H9 (cell line): ENCODE results near the gene AHNAK. TPM values are rescaled to one million over a fixed set of nuclear protein-coding genes. Genes with fewer than 3 reads are reported as not detected.

ENCODE experiments used
- DNase-seq: peaks from one replicate; pipeline ENCODE4 v3.0.0-alpha.2; 2017
- H2AFZ ChIP-seq: one replicate; pipeline ENCODE4 v1.6.1; 2013; ENCODE audit warnings: mild to moderate bottlenecking, low read length, control low read depth, moderate library complexity
- H2AK5ac ChIP-seq: 2 replicates; pipeline ENCODE4 v1.6.1; 2013; ENCODE audit warnings: low read length, control low read depth, mixed read lengths; ENCODE audit not compliant: insufficient read length
- H2BK120ac ChIP-seq: one replicate; pipeline ENCODE4 v1.6.1; 2013; ENCODE audit warnings: low read depth, mild to moderate bottlenecking, low read length, control low read depth, inconsistent platforms; ENCODE audit not compliant: poor library complexity, severe bottlenecking
- H2BK12ac ChIP-seq: 2 replicates; pipeline ENCODE4 v1.6.1; 2013; ENCODE audit warnings: low read length, control low read depth, mixed read lengths, low read depth; ENCODE audit not compliant: insufficient read length
- H2BK15ac ChIP-seq: 2 replicates; pipeline ENCODE4 v1.6.1; 2013; ENCODE audit warnings: low read depth, low read length, control low read depth
- H2BK20ac ChIP-seq: one replicate; pipeline ENCODE4 v1.6.1; 2013; ENCODE audit warnings: low read depth, mild to moderate bottlenecking, low read length, control low read depth, inconsistent platforms; ENCODE audit not compliant: poor library complexity, severe bottlenecking
- H2BK5ac ChIP-seq: 2 replicates; pipeline ENCODE4 v1.6.1; 2013; ENCODE audit warnings: low read length, control low read depth, mixed read lengths; ENCODE audit not compliant: insufficient read length
- H3K14ac ChIP-seq: 2 replicates; pipeline ENCODE4 v1.6.1; 2013; ENCODE audit warnings: low read length, control low read depth; ENCODE audit not compliant: insufficient read depth
- H3K18ac ChIP-seq: 2 replicates; pipeline ENCODE4 v1.6.1; 2013; ENCODE audit warnings: low read depth, mild to moderate bottlenecking, mixed read lengths, low read length, control low read depth; ENCODE audit not compliant: insufficient read length
- H3K23ac ChIP-seq: 2 replicates; pipeline ENCODE4 v1.6.1; 2013; ENCODE audit warnings: low read length, control low read depth, mixed read lengths, low read depth; ENCODE audit not compliant: insufficient read length
- H3K23me2 ChIP-seq: 2 replicates; pipeline ENCODE4 v1.6.1; 2013; ENCODE audit warnings: low read depth, mild to moderate bottlenecking, mixed read lengths, low read length, control low read depth; ENCODE audit not compliant: insufficient read length, poor library complexity, severe bottlenecking
- H3K27ac ChIP-seq: 2 replicates; pipeline ENCODE4 v1.5.1; 2013; ENCODE audit warnings: low read length, control low read depth, mixed read lengths, low read depth; ENCODE audit not compliant: insufficient read length
- H3K27me3 ChIP-seq: 2 replicates; pipeline ENCODE4 v1.6.1; 2013; ENCODE audit warnings: low read length, control low read depth, inconsistent platforms; ENCODE audit not compliant: insufficient read depth
- H3K4ac ChIP-seq: 2 replicates; pipeline ENCODE4 v1.6.1; 2013; ENCODE audit warnings: low read depth, mild to moderate bottlenecking, control low read depth, inconsistent platforms, low read length, moderate library complexity
- H3K4me1 ChIP-seq: 2 replicates; pipeline ENCODE4 v1.6.1; 2013; ENCODE audit warnings: low read length, control low read depth, inconsistent platforms; ENCODE audit not compliant: insufficient read depth
- H3K4me2 ChIP-seq: 2 replicates; pipeline ENCODE4 v1.6.1; 2013; ENCODE audit warnings: low read length, control low read depth, mixed read lengths; ENCODE audit not compliant: insufficient read length, insufficient read depth
- H3K56ac ChIP-seq: 2 replicates; pipeline ENCODE4 v1.6.1; 2013; ENCODE audit warnings: low read depth, mild to moderate bottlenecking, mixed read lengths, low read length, control low read depth; ENCODE audit not compliant: insufficient read length
- H3K79me1 ChIP-seq: 2 replicates; pipeline ENCODE4 v1.6.1; 2013; ENCODE audit warnings: low read depth, mild to moderate bottlenecking, moderate library complexity, low read length, control low read depth, inconsistent platforms; ENCODE audit not compliant: insufficient read depth, poor library complexity, severe bottlenecking
- H3K79me2 ChIP-seq: 2 replicates; pipeline ENCODE4 v1.6.1; 2013; ENCODE audit warnings: low read length, control low read depth, inconsistent platforms; ENCODE audit not compliant: insufficient read depth
- H3K9ac ChIP-seq: 2 replicates; pipeline ENCODE4 v1.6.1; 2013; ENCODE audit warnings: low read length, control low read depth, mixed read lengths; ENCODE audit not compliant: insufficient read length; ENCODE audit errors: extremely low read depth
- H3K9me3 ChIP-seq: one replicate; pipeline ENCODE4 v1.6.1; 2013; ENCODE audit warnings: low read depth, low read length, inconsistent platforms; ENCODE audit not compliant: control insufficient read depth
- H3T11ph ChIP-seq: one replicate; pipeline ENCODE4 v1.6.1; 2013; ENCODE audit warnings: mild to moderate bottlenecking, low read length, control low read depth, inconsistent platforms
- H4K20me1 ChIP-seq: one replicate; pipeline ENCODE4 v1.6.1; 2013; ENCODE audit not compliant: control insufficient read depth, insufficient read length, insufficient read depth
- H4K5ac ChIP-seq: 2 replicates; pipeline ENCODE4 v1.6.1; 2013; ENCODE audit warnings: low read depth, mild to moderate bottlenecking, mixed read lengths, low read length, control low read depth; ENCODE audit not compliant: insufficient read length
- H4K8ac ChIP-seq: replicated peaks from 2 replicates; pipeline ENCODE4 v1.6.1; 2013; ENCODE audit warnings: low read length, control low read depth, mixed read lengths, low read depth; ENCODE audit not compliant: insufficient read length
- H4K91ac ChIP-seq: 2 replicates; pipeline ENCODE4 v1.6.1; 2013; ENCODE audit warnings: low read depth, mild to moderate bottlenecking, moderate library complexity, mixed read lengths, low read length, control low read depth; ENCODE audit not compliant: insufficient read length
- H3K27ac Mint-ChIP-seq, 3 experiments: 2 replicates in 2 of 3; 3 replicates in 1 of 3; pipeline ENCODE4 v1.8.0; 2020 to 2021; ENCODE audit warnings: mixed read lengths in 3 of 3, mild to moderate bottlenecking in 1 of 3, moderate library complexity in 1 of 3
- H3K27me3 Mint-ChIP-seq: 2 replicates; pipeline ENCODE4 v1.8.0; 2021; ENCODE audit warnings: low read depth, mild to moderate bottlenecking, moderate library complexity, mixed read lengths
- H3K36me3 Mint-ChIP-seq, 3 experiments: 2 replicates in 2 of 3; 3 replicates in 1 of 3; pipeline ENCODE4 v1.8.0; 2020 to 2021; ENCODE audit warnings: low read depth in 3 of 3, mixed read lengths in 3 of 3; ENCODE audit not compliant: insufficient read depth in 1 of 3
- H3K4me1 Mint-ChIP-seq, 2 experiments: 2 replicates each; pipeline ENCODE4 v1.8.0; 2020; ENCODE audit warnings: mixed read lengths in 2 of 2
- H3K4me3 Mint-ChIP-seq, 2 experiments: 2 replicates in 1 of 2; 3 replicates in 1 of 2; pipeline ENCODE4 v1.8.0; 2020 to 2021; ENCODE audit warnings: mild to moderate bottlenecking in 2 of 2, mixed read lengths in 2 of 2, moderate library complexity in 1 of 2
- H3K9me3 Mint-ChIP-seq, 2 experiments: 2 replicates in 1 of 2; 3 replicates in 1 of 2; pipeline ENCODE4 v1.8.0; 2020; ENCODE audit warnings: mild to moderate bottlenecking in 2 of 2, mixed read lengths in 2 of 2, moderate library complexity in 1 of 2
- WGBS: extraction: QIAGEN DNeasy Blood & Tissue Kit; methylation state at CpG from one replicate; pipeline ENCODE4 v1.1.7; 2013; ENCODE audit warnings: missing lambda C conversion rate, low lambda C conversion rate, mixed read lengths; ENCODE audit not compliant: insufficient read length; ENCODE audit errors: extremely low coverage; 5-methylcytosine and 5-hydroxymethylcytosine counted together
- total RNA-seq: library from RNA; stranded (reverse); gene quantifications from 2 replicates; pipeline ENCODE4 v1.2.1, GENCODE V29; 2021
- TF ChIP-seq, protein P1 (sequence below): fragments of 200-600 bp; sonication (generic); conservative IDR thresholded peaks from 3 replicates; pipeline ENCODE4 v1.8.0; 2021; ENCODE audit warnings: antibody characterized with exemption, mild to moderate bottlenecking

The AHNAK gene
- total RNA-seq, 1 experiment from 2014 or later = 15.2 TPM

DNA sequence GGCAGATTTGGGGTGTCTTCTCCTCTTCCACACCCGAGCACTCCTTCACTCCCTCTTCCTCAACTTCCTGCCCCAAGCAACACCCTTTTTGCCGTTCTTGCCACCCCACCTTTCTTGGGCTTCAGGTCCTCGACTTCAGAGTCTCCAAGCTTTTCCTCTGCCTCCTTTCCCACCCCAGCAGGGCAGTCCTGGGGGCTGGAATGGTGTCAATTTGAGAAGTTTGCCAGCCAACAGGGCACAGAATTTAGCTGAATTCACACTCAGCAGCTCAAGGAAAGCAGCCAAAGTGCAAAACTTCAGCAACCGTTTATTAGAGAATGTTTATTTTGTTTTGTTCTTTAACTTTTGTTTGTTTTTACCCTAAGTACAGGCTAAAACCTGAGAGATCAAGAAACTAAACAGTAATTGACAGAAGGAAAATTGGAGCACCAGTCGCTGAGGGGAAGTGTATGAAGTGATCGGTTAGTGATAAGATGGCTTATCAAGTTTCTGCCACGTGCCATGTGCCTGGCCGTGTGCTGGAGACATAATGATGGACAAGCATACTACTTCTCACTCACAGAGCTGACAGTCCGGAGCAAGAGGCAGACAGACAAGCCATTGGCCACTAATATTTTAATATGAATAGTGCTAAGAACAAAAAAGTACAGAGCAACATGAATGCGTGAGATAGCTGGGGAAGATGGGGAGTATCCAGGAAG is 44.4 kb downstream of the AHNAK start:
- H2BK20ac ChIP-seq = no peak overlapping the region
- H3K79me2 ChIP-seq = no peaks in the 10 kb centered on the region
- no peaks in the 10 kb centered on the region for H3K9me3 ChIP-seq
- no peak overlapping the region for H2BK120ac ChIP-seq
- TF ChIP-seq, protein P1, sequence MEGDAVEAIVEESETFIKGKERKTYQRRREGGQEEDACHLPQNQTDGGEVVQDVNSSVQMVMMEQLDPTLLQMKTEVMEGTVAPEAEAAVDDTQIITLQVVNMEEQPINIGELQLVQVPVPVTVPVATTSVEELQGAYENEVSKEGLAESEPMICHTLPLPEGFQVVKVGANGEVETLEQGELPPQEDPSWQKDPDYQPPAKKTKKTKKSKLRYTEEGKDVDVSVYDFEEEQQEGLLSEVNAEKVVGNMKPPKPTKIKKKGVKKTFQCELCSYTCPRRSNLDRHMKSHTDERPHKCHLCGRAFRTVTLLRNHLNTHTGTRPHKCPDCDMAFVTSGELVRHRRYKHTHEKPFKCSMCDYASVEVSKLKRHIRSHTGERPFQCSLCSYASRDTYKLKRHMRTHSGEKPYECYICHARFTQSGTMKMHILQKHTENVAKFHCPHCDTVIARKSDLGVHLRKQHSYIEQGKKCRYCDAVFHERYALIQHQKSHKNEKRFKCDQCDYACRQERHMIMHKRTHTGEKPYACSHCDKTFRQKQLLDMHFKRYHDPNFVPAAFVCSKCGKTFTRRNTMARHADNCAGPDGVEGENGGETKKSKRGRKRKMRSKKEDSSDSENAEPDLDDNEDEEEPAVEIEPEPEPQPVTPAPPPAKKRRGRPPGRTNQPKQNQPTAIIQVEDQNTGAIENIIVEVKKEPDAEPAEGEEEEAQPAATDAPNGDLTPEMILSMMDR = no peak
- no peaks in the 10 kb centered on the region for H4K20me1 ChIP-seq
- DNase-seq = no peak
- H3K27ac ChIP-seq = no peak overlapping the region
- H3K9ac ChIP-seq = no peak overlapping the region
- H3K18ac ChIP-seq = no peak overlapping the region
- no peak overlapping the region for H3T11ph ChIP-seq
- no peak overlapping the region for H2BK5ac ChIP-seq
- no peak overlapping the region for H4K91ac ChIP-seq
- H3K27me3 Mint-ChIP-seq = peaks cover 43% of the 10 kb centered on the region
- H3K4me1 ChIP-seq = no peaks in the 10 kb centered on the region; the same call in 1 of the 2 replicates
- H2BK15ac ChIP-seq = no peak overlapping the region
- H3K4me1 Mint-ChIP-seq = peaks cover 44 to 64% of the 10 kb centered on the region in 2 experiments
- WGBS = no CpG with 5 or more reads among the region's 10 CpGs
- no peak overlapping the region for H2BK12ac ChIP-seq
- H3K27ac Mint-ChIP-seq = no peak overlapping the region
- H2AFZ ChIP-seq = no peak overlapping the region
- H3K4me2 ChIP-seq = no peak overlapping the region
- no peaks in the 10 kb centered on the region for H3K79me1 ChIP-seq
- H2AK5ac ChIP-seq = no peak overlapping the region
- no peak overlapping the region for H3K14ac ChIP-seq
- peaks cover 4% of the 10 kb centered on the region for H3K23me2 ChIP-seq
- H3K9me3 Mint-ChIP-seq = no peaks in the 10 kb centered on the region
- no peak overlapping the region for H3K23ac ChIP-seq
- H3K4ac ChIP-seq = no peak overlapping the region
- H4K5ac ChIP-seq = no peak overlapping the region
- no peaks in the 10 kb centered on the region for H3K36me3 Mint-ChIP-seq
- H3K56ac ChIP-seq = no peak overlapping the region
- H3K27me3 ChIP-seq = no peaks in the 10 kb centered on the region; the same call in 1 of the 2 replicates
- H3K4me3 Mint-ChIP-seq = no peak overlapping the region
- H4K8ac ChIP-seq = no peak overlapping the region
